GM19328 (cell line): ENCODE data around the gene TRPM2.
"Not testable (repeated sequence)": the region's sequence is repeated elsewhere in the genome, so short reads cannot be mapped to it uniquely, and the experiment has no call there.

Experiments used
- ATAC-seq: cut with Tn5 transposase; IDR thresholded peaks from one replicate; pipeline ENCODE4 v1.9.1; 2021; ENCODE audit warnings: mild to moderate bottlenecking, moderate library complexity; ENCODE audit not compliant: unreplicated experiment

Gene TRPM2

DNA sequence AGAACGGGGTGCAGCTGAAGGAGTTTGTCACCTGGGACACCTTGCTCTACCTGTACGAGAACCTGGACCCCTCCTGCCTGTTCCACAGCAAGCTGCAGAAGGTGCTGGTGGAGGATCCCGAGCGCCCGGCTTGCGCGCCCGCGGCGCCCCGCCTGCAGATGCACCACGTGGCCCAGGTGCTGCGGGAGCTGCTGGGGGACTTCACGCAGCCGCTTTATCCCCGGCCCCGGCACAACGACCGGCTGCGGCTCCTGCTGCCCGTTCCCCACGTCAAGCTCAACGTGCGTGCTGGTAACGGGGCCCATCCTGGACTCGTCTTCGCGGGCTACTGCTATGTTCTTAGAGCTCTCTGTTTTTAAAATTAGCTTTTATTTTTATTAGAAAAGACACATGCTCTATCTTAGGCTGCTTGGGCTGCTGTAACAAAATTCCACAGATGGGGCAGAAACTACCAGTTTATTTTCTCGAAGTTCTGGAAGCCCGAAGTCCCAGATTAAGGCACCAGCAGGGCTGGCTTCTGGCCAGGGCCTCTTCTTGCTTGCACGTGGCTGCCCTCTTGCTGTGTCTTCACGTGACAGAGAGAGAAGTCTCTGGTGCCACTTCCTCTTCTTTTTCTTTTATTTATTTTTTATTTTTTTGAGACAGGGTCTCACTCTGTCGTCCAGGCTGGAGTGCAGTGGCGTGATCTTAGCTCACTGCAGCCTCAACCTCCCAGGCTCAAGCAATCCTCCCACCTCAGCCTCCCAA, 38.1 kb downstream of the TRPM2 start:
- no peak for ATAC-seq

- no peak for ATAC-seq
Observed at GRCh38 chr21:44392185-44392584, 38.8 kb downstream of the TRPM2 start.

DNA sequence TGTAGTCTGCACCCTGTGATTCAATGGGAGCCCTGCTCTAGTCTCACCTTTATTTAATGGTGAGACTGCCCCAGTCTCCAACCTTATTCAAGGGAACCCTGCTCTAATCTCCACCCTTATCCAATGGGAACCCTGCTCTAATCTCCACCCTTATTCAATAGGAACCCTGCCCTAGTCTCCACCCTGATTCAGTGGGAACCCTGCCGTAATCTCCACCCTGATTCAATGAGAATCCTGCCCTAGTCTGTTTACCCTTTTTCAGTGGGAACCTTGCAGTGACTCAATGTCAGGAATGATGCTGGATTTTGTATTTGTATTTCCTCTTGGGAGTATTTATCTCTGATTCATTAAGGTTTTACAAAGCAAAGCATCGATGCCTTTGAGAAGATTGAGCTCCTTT, 39.5 kb downstream of the TRPM2 start:
- ATAC-seq = no peak

- no peak for ATAC-seq
Observed at GRCh38 chr21:44394733-44395132, 41.3 kb downstream of the TRPM2 start.

DNA sequence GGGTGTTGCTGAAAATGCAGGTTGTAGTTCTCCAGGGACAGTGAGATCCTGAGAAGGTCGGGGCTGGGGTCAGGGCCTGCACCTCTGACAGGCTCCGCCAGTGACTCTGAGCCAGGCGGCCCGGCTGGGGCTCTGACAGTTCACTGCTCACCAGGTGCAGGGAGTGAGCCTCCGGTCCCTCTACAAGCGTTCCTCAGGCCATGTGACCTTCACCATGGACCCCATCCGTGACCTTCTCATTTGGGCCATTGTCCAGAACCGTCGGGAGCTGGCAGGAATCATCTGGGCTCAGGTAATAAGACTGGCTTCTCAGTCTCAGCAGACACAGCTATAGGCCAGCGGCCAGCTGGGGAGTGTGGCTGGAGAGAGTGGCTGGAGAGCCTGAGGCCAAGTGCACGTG, 41.8 kb downstream of the TRPM2 start:
- ATAC-seq = no peak

GRCh38 chr21:44396803-44397202, 43.4 kb downstream of the TRPM2 start:
- ATAC-seq = not testable (repeated sequence)

- no peak for ATAC-seq
Observed at GRCh38 chr21:44397431-44398031, 44.1 kb downstream of the TRPM2 start.

DNA sequence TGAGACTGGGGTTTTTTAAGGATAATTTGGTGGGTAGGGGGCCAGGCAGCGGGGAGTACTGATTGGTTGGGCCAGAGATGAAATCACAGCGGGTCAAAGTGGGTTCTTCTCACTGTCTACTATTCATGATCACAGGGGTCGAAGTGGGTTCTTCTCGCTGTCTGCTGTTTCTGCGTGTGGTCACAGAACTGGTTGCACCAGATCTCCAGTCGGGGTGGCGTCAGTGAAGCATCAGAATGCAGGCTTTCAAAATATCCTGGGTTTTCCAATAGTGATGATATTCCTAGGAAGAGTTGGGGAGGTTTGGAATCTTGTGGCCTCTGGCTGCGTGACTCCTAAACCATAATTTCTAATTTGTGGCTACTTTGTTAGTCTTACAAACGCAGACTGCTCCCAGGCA, 45.1 kb downstream of the TRPM2 start:
- ATAC-seq = no peak

DNA sequence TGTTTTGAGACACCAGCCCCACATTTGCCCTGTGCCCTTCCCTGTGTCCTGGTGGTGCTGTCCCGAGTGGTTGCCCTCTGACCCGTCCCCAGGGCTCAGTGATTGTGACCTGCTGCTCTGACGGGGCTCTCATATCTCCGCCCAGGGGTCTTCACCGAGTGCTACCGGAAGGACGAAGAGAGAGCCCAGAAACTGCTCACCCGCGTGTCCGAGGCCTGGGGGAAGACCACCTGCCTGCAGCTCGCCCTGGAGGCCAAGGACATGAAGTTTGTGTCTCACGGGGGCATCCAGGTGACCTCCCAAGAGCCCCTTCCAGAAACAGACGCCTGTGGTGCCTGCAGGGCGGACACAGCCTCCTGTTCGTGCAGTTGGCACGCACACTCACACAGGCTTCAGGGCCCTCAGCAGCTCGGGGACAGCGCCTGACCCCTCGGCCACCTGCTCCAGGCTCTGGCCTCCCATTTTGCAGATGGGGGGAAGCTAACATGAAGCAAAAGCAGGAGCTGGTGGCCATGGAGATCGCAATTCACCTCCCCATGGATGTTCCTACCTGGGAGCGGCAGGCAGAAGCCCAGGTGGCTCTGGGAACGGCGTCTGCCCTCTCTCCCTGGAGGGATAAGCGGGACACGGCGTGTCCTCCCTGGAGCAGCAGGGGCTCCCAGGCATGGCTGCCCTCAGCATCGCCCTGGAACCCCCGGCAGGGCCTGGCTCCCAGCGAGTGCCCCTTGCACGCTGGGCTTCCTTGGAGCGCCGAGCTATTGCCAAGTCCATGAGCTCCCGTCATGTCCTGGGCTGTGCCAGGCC, 45.9 kb downstream of the TRPM2 start:
- ATAC-seq = no peak

DNA sequence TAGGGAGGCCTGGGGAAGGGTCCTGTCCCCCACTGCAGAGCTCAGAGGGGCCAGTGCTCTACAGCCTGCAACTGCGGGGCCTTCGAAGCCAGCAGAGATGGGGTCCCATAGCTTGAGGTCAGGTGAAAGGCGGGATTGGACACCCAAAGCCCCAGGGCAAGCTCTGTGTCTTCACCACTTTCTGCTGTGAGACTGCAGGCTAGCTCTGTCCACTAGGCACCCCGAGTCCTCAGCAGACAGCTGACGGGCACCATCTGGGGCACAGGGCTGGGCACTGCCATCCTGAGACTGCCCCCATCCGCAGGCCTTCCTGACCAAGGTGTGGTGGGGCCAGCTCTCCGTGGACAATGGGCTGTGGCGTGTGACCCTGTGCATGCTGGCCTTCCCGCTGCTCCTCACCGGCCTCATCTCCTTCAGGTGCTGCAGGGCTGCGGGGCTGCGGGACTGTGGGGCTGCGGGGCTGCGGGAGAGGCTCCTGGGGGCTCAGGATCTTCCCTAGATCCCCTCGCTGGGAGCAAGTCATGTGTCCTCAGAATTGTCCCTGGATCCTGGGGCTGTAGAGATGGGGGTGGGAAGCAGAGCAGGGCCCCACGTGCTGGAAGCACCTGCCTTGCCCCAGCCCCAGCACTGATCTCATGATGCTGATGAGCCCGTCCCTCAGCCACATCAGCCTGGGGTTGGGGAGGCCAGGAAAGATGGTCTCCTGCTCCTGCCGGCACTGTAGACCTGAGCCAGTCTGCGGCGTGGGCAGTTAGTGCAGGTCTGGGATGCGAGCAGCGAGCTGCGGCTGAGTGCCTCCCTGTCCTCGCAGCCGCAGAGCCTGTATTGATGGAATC, 46.8 kb downstream of the TRPM2 start:
- ATAC-seq = no peak

DNA sequence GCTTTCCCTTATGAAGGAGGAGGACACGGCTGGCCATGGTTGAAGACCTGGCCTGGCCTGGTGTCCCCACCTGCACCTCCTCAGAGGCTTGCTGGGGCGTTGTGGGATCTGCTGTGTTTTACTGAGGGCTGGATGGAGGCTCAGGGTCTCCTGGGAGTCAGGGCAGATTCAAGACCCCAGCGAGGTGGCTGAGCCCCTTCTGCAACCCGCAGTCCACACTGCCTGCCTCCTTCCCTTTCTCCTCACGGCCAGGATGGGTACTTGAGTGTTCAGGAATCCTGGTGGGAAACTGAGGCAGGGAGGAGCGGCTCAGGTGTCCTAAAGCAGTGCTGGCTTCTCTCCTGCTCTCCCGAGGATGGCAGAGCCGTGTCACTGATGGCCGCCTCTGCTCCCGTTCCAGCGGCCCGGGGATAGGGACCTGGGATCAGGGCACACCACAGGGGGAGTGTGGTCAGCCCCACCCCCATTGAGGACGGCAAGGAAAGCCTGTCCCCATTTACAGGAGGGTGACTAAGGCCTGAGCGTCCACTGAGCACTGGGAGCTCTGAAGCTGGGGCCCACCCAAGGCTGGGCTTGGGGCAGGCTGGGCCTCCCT, 47.5 kb downstream of the TRPM2 start:
- ATAC-seq = no peak

GRCh38 chr21:44401386-44402160, 48.2 kb downstream of the TRPM2 start:
- ATAC-seq = no peak

DNA sequence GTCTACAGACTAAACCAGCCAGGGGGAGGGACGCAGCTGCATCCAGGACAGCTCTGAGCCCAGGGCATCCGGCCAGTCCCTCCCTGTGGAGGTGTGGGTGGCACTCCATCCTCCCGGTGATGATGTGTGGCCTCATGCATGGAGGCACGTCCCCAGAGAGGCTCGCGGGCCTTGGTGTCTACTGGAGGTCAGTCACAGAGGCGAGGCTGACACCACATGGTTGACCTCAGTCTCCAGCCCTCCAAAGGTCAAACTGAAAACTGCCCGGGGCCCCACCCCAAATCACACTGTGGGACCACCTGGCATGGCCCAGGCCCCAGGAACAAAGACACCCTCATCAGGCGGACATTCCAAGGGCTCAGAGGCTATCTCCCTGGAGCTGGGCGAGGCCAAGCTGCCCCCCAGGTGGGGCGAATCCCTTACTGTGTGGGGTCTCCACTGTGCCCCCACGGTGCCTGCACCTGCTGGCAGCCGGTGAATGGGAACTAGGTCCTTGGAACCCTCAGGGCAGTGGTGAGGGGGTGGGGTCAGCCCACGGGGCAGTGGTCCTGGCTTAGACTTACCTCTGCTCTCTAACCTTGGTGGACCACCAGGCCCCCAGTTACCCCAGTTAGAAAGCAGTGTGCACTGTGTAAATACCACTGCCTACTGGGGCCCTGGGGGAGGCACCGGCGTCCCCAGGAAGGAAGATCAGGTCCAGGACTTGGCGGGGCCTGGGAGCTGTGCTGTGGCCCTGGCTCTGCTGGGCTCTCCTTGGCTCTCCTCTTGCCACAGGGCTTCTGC, 49.1 kb downstream of the TRPM2 start:
- ATAC-seq = no peak

DNA sequence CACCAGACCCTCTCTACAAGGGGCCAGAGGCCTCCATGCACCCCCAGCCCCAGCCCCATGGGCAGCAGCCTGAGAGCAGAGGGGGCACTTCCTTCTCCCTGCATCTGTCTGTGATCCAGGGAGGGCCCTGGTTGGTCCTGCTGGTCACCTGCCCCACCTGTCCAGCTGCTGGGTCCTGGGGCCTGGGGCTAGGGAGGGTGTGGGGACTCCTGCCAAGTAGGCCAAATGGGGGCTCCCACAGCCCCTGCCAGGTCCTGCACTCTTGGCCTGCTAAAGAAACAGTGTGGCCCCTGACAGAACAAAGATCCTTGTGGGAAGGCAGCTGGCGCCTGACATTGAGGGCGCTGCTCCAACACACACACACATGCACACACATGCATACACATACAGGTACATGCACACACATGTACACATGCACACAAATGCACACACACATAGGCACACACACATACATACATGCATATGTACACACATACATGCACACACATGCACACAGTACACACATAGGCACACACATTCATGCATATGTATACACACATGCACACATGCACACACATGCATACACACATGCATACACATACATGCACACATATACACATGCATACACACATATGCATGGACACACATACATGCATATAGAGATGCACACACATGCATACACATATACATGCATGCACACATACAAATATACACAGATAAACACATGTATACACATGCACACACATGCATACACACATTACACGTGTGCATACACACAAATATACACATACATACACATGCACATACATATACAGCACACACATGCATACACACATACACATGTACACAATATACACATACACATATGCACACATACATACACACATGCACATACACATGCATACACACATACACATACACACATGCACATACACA, 49.9 kb downstream of the TRPM2 start:
- ATAC-seq = no peak

- not testable (repeated sequence) for ATAC-seq
Observed at GRCh38 chr21:44404482-44404881, 51.1 kb downstream of the TRPM2 start.

DNA sequence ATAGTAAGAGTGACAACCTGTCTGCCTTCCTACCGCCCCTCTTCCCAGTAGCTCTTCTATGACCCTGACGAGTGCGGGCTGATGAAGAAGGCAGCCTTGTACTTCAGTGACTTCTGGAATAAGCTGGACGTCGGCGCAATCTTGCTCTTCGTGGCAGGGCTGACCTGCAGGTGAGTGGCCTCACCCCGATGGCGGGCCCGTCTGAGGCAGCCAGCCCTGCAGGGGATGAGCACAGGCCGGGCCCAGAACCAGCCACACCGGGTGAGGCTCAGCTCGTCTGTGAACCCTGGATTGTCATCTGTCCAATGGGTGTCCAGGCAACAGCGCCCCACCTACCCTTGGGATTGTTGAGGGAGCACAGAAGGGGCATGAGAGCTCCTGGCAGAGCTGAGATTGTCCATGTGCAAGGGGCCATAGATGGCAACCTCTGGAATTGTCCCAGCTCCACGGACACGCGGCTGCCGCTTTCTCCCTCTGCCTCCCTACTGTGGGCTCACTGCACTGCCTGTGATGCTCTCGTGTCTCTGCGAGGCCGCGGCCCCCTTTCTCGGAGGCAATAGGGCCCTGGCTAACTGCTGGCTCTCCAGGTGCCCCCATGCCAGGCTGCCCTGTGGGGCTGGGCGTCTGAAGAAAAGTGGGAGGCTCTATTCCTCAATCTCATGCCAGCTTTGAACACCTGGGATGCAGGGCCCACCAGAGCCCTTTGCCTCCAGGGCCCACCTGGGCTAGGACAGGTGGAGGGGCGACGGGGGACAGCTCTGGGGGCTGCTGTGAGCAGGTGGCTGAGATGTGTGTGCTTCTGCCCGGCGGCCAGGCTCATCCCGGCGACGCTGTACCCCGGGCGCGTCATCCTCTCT, 51.9 kb downstream of the TRPM2 start:
- no peak for ATAC-seq
